Mucosa of rectum (tissue), 2 donors: ENCODE measurements around the gene MAP3K4.

Experiments used
- H3K27ac ChIP-seq, 2 donors: one replicate each; pipeline ENCODE4 v1.7.0; 2013; ENCODE audit warnings: inconsistent platforms in 2 of 2, low read depth in 2 of 2, low read length in 2 of 2
- H3K27me3 ChIP-seq, 2 donors: one replicate each; pipeline ENCODE4 v1.7.0; 2013; ENCODE audit warnings: low read length in 2 of 2; ENCODE audit not compliant: control insufficient read depth in 2 of 2, insufficient read depth in 2 of 2
- H3K36me3 ChIP-seq, 2 donors: one replicate each; pipeline ENCODE4 v1.7.0; 2013; ENCODE audit warnings: low read length in 2 of 2; ENCODE audit not compliant: control insufficient read depth in 2 of 2, insufficient read depth in 2 of 2
- H3K4me1 ChIP-seq, 2 donors: one replicate each; pipeline ENCODE4 v1.7.0; 2013; ENCODE audit warnings: low read length in 2 of 2, mild to moderate bottlenecking in 1 of 2; ENCODE audit not compliant: control insufficient read depth in 2 of 2, insufficient read depth in 2 of 2
- H3K4me3 ChIP-seq, 2 donors: one replicate each; pipeline ENCODE4 v1.7.0; 2013; ENCODE audit warnings: low read length in 2 of 2
- H3K9ac ChIP-seq, 2 donors: one replicate each; pipeline ENCODE4 v1.7.0; 2013; ENCODE audit warnings: low read length in 2 of 2, low read depth in 1 of 2, mild to moderate bottlenecking in 1 of 2
- H3K9me3 ChIP-seq, 2 donors: one replicate each; pipeline ENCODE4 v1.7.0; 2013; ENCODE audit warnings: low read length in 2 of 2; ENCODE audit not compliant: control insufficient read depth in 2 of 2
- donor health status: healthy.
- donor health status: Normal muscosa, but diverticular disease.

Gene MAP3K4

DNA sequence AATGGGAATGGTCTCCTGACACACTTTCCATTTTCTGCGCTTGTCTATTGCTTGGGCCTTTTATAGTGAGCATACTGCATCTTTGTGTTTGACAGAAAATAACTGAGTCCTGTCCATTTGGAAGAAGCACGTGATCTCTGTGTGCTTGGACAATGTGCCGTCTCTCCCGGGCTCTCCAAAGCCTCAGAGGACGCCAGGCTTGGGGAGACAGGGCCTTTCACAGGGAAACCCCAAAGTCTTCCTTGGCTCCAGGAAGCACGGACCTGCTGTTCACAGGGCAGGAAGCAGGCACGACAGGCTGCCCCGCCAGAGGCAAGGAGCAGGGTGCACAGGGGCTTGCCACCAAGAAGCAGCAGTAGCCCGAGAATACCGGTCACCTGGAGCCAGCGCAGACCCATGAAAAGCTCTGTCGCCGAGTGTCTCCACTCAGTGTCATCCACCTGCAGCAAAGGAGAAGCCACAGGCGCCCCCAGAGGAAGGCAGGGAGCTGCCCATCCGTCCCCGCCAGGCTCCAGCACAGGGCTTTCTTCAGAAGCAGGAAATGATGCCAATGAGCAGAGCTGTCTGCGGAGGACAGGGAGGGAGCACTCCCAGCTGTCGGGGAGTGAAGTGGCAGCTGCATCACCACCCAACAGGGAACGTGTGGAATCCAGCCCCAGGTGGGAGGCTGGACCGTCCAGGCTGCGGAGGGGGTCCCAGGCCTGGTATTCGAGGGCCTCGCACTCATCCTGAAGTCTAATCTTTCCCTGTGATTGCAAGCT is 147.2 kb downstream of the MAP3K4 start:
- Histone ChIP-seq H3K9ac (no peak overlapping the region), H3K9me3 (no peaks in the 10 kb centered on the region), H3K27me3 (no peaks in the 10 kb centered on the region), H3K36me3 (peaks cover 2 to 3% of the 10 kb centered on the region in 2 donors), H3K4me1 (no peaks in the 10 kb centered on the region), H3K4me3 (no peak overlapping the region), H3K27ac (no peak overlapping the region)

DNA sequence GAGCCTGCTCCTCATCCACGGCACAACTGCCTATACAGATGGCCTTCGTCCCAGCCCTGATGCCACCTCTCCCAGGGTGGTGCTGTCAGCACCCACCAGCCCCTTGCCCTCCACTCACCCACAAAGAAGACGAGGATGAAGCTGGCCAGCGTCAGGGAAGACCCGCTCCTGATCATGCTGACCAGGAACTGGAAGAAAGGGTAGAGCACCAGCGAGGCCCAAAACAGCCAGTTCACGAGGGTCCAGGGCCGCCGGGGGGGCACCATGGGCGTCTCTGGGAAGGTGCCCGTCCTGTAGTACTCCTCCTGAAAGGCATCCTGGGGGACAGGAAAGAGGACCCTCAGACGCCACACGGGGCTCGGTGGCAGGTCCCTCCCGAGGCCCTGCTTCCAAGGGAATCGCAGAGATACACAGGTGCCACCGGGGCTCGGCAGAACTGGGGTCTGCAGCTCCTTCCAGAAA is 147.8 kb downstream of the MAP3K4 start:
- Histone ChIP-seq H3K9ac (no peak overlapping the region), H3K4me1 (no peaks in the 10 kb centered on the region), H3K9me3 (no peaks in the 10 kb centered on the region), H3K4me3 (no peak overlapping the region), H3K36me3 (peaks cover 2 to 3% of the 10 kb centered on the region in 2 donors), H3K27ac (no peak overlapping the region), H3K27me3 (no peaks in the 10 kb centered on the region)

DNA sequence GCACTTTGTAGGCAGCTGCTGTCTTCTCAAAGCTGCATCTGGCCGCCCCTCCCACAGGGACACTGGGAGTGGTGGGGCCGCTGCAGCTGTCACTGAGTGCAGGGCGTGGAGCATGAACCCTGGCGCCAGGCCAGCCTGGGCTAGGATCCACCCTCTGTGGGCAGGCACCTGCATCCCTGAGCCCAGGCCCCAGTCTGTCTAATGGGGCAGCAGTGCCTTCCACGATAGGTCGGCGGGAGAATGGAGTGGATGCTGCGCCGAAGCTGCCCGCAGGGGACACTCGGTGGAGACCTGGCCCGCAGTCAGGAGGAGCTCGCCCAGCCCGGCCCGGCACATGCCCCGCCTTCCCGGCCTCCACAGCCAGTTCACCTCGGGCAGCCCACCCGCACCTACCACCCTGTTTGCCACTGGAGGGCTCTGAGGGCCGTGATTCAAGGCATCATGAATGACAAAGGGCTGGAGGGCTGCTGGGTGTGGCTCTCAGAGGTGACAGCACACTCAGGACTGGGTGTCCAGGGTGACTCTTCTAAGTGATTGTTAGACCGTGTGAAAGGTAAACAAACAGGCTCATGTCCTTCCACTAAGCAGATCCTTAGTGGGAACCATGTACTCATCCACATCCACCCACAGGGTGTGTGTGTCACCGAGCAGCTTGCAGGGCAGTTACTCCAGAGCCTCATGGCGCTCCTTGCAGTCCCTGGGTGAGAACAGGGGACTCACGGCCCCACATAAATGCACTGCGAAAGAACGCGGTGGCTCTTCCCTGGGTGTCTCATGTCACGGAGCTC is 148.4 kb downstream of the MAP3K4 start:
- no peaks in the 10 kb centered on the region for H3K4me1 ChIP-seq
- peaks cover 0 to 3% of the 10 kb centered on the region in 2 donors for H3K36me3 ChIP-seq
- no peak overlapping the region for H3K4me3 ChIP-seq

DNA sequence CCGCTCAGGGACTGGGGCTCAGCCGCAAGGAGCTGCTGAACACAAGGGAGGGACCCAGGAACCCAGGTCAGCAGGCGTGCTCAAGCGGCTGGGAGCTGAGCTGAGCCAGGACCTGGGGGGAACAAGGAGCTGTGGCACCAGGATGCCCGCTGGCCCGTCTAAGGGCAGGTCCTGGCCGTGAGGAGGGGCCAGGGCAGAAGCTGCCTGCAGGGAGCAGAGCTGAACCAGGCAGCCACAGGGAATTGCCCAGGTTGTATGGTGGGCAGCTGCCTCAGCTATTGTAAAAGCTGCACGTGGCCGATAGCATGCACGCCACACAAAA is 148.9 kb downstream of the MAP3K4 start:
- H3K9me3 ChIP-seq, result no peaks in the 10 kb centered on the region
- no peak overlapping the region for H3K4me3 ChIP-seq
- H3K36me3 ChIP-seq, result peaks cover 0 to 3% of the 10 kb centered on the region in 2 donors
- H3K4me1 ChIP-seq, result no peaks in the 10 kb centered on the region
- H3K9ac ChIP-seq, result no peak overlapping the region
- no peaks in the 10 kb centered on the region for H3K27me3 ChIP-seq
- H3K27ac ChIP-seq, result no peak overlapping the region

More for the DNA sequence above, 148.4 kb downstream of the MAP3K4 start:
- no peaks in the 10 kb centered on the region for H3K9me3 ChIP-seq
- no peak overlapping the region for H3K27ac ChIP-seq
- no peaks in the 10 kb centered on the region for H3K27me3 ChIP-seq
- H3K9ac ChIP-seq, result no peak overlapping the region

DNA sequence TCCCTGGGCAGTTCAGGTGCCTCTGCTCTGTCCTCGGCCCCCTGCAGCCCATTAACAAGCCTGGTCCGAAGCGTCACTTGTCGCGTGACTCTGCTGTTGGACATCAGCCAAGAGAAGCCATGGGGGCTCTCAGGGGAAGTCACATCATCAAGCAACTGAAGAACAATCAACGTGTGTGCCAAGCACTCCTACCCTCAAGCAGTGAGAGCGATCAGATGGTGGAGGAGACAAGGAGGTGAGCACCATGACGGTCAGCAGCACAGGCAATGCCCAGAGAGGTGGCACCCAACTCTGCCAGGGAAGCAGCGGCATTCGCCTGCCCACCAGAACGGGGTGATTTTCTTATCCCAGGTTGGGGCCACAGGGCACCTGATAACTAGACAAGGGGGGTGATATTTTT is 149.6 kb downstream of the MAP3K4 start:
- no peak overlapping the region for H3K9ac ChIP-seq
- H3K4me3 ChIP-seq, result no peak overlapping the region
- peaks cover 0 to 3% of the 10 kb centered on the region in 2 donors for H3K36me3 ChIP-seq
- H3K4me1 ChIP-seq, result no peaks in the 10 kb centered on the region
- H3K27me3 ChIP-seq, result no peaks in the 10 kb centered on the region
- no peaks in the 10 kb centered on the region for H3K9me3 ChIP-seq
- no peak overlapping the region for H3K27ac ChIP-seq

DNA sequence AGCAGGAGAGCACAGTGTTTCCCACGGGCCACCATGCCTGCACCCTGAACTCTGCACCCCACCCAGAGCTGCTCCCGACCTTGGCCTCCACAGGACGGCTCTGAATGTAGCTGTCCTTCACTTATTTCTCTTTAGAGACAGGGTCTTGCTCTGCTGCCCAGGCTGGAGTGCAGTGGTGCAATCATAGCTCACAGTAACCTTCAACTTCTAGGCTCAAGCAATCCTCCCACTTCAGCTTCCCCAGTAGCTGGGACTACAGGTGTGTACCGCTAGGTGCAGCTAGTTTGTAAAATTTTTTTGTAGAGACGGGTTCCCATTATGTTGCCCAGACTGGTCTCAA is 151.4 kb downstream of the MAP3K4 start:
- no peaks in the 10 kb centered on the region for H3K27me3 ChIP-seq
- H3K4me3 ChIP-seq, result no peak overlapping the region
- H3K4me1 ChIP-seq, result no peaks in the 10 kb centered on the region
- no peak overlapping the region for H3K27ac ChIP-seq
- H3K36me3 ChIP-seq, result peaks cover 0 to 3% of the 10 kb centered on the region in 2 donors
- H3K9ac ChIP-seq, result no peak overlapping the region
- H3K9me3 ChIP-seq, result no peaks in the 10 kb centered on the region

DNA sequence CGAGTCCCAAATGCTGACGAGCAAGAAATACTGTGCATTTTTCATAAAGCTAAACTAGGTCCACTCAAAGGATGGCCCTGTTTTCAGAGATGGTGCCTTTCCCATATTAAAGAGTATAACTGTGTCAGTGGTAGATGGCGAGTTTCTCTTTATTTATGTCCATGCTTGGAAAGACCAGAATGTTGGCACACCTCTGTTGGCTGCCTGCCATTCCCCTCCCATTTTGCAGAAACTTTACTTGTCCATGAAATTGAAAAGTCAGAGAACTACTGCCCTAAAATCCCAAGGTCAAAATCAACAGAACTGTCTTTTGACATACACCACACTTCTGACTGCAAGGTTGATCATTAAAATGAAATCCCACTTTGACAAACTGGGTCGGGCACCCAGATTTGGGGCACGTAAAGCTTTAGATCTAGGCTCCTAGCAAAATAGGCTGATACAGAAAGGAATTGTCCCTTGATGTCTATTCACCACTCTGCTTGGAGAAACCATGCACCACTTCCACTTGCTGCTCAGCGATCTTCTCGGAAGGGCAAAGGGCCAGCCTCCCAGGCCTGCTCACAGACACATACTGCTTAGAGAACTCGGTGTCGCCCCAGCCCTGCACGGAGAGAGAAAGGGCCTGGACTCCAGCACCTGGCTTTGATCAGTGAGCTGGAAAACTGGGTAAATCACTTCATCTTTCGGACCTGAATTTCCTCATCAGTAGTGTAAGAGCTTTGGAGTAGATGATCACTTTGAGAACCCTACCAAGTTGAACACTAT is 152.3 kb downstream of the MAP3K4 start:
- Histone ChIP-seq H3K4me1 (no peaks in the 10 kb centered on the region), H3K9ac (no peak overlapping the region), H3K9me3 (no peaks in the 10 kb centered on the region), H3K36me3 (peaks cover 0 to 5% of the 10 kb centered on the region in 2 donors), H3K27ac (no peak overlapping the region), H3K27me3 (no peaks in the 10 kb centered on the region), H3K4me3 (no peak overlapping the region)

DNA sequence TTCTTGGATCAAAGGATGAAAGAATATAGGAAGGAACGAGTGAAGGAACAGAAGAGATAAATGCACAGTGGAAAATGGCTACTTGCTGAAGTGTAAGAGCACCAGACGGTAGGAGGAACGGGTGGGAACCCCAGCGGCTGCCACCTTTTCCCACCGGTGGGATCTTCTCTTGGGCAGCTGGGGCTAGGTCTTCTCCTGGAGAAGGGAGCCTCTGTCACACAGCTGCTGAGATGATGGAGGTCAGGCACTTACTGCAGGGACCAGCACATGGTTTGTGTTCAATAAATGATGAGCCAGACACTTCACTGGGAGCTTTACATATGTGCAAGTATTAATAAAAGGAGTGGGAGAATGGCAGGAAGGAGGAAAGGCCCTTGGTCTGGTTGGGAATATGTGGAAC is 158.6 kb downstream of the MAP3K4 start:
- no peaks in the 10 kb centered on the region for H3K9me3 ChIP-seq
- no peaks in the 10 kb centered on the region for H3K4me1 ChIP-seq
- peaks cover 0 to 5% of the 10 kb centered on the region in 2 donors for H3K36me3 ChIP-seq
- no peak overlapping the region for H3K9ac ChIP-seq
- no peaks in the 10 kb centered on the region for H3K27me3 ChIP-seq
- H3K4me3 ChIP-seq, result no peak overlapping the region
- H3K27ac ChIP-seq, result no peak overlapping the region

DNA sequence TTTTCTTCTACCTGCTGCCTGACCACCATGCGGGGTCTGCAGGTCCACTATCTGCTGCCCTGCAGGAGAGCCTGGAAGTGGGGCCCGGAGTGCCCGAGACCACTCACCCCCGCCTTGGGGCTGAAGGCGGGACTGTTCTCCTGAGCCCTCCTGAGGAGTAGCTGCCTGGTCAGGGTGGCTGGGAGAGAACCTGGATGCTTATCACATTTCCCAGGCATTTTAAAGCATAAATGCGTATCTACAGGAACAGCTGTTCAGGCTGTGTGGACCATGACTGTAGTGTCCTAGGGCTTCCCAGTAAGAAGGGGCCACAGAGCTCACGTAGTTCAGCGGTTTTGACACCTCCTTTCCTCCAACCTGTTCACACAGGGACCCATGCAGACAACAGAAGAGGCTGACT is 159.0 kb downstream of the MAP3K4 start:
- H3K9ac ChIP-seq, result no peak overlapping the region
- H3K36me3 ChIP-seq, result peaks cover 0 to 5% of the 10 kb centered on the region in 2 donors
- H3K27me3 ChIP-seq, result no peaks in the 10 kb centered on the region
- no peaks in the 10 kb centered on the region for H3K9me3 ChIP-seq
- no peak overlapping the region for H3K4me3 ChIP-seq
- H3K27ac ChIP-seq, result no peak overlapping the region
- H3K4me1 ChIP-seq, result no peaks in the 10 kb centered on the region
